CMK (cell line): ENCODE measurements around the gene DPYSL5.

Experiments used
- DNase-seq: peaks from one replicate; pipeline ENCODE4 v3.0.0-alpha.2; 2010; ENCODE audit warnings: low read depth

The DPYSL5 gene

DNA sequence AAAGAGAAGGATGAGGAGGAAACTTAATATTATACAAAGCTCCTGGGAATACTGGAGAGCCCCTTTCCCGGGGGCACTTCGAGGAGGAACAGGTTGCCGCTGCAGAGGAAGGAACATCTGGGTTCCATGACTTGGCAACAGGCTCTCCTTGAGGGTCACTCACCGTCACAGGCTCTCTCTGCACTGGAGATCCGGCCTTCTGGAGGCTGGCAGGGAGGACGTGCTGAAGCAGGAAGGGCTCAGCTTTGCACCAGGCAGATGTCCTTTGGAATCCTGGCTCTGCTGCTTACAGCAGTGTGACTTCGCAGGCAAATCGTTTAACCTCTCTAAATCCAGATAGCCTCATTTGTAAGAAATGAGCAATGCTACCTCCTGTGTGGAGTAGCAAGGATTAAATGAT is 2.9 kb upstream of the DPYSL5 start:
- DNase-seq: no peak

- DNase-seq: peak; percentile 41
Measured at GRCh38 chr2:26846334-26847306, 1.3 kb upstream of the DPYSL5 start.

- DNase-seq: no peak
Measured at GRCh38 chr2:26847307-26847654, 651 bp upstream of the DPYSL5 start.

- DNase-seq: no peak
Measured at GRCh38 chr2:26848336-26849055, 564 bp downstream of the DPYSL5 start.

GRCh38 chr2:26849056-26849999 is 1.4 kb downstream of the DPYSL5 start:
- no peak for DNase-seq

- DNase-seq: no peak
Measured at GRCh38 chr2:26850000-26850431, 2.1 kb downstream of the DPYSL5 start.

- no peak for DNase-seq
Measured at GRCh38 chr2:26850505-26850904, 2.6 kb downstream of the DPYSL5 start.

DNA sequence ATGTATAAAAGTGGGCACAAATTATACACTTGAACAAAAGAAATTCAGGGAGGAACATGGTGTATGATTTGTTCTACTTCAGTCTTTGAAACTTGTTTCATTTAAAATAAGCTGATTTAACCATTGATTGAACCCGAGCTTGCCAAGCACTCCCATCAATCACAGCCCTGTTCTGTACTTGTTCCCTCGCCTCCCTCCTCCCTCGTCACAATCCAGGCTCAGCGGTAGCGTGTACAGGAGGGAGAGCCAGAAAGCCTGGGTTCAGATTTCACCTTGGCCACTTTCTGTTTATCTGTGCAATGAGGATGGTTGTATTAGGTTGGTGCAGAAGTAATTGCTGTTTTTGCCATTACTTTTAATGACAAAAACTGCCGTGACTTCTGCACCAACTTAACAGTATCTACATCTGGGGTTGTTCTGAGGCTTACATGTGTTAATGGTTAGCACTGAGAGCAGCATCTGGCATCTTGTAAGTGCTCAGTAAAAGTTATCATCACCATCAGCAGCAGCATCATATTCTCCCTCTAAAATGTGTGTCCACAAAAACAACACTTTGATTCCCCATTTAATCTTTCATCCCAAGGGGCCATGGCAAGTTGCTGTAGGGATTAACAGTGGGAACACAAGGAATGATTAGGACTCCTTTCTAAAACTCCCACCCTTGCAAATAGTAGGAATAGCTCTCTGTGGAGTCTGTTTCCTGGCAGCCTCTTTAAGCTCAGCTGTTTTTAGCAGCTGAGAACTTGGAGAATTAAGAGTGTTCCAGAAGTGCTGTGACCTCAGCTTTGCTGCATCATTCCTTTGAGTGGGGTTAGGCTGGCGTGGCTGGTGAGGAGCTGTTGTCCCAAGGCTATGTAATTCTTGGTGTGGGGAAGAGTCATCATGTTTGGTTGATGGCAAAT is 4.7 kb downstream of the DPYSL5 start:
- no peak for DNase-seq

DNA sequence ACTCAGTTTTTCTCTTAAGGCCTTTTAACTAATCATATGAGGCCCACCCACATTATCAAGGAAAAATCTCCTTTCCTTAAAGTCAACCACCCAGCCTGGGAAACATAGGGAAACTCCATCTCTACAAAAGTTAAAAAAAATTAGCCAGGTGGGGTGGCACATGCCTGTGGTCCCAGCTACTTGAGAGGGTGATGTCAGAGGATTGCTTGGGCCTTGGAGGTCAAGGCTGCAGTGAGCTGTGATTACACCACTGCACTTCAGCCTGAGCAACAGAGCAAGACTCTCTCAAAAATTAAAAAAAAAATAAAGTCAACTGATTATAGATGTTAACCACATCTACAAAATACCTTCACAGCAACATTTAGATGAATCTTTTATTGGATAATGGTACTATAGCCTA is 5.8 kb downstream of the DPYSL5 start:
- no peak for DNase-seq

DNA sequence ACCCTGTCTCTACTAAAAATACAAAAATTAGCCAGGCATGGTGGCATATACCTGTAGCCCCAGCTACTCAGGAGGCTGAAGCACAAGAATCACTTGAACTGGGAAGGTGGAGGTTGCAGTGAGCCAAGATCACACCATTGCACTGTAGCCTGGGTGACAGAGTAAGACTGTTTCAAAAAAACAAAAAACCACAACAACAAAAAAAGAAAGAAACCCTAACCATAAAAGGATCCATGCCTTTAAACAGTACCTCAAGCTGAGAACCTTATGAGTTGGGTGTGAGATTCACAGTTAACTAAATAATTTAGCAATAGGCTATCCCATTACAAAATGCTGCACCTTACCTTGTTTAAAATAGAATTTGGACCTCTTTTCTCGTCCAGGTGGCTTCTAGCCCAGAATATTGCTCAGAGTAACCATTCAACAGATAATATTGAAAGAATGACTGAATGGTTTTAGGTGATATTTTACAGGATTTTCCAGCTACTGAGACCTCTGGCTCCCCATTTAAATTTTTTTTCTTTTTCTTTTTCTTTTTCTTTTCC is 6.4 kb downstream of the DPYSL5 start:
- DNase-seq: no peak

DNA sequence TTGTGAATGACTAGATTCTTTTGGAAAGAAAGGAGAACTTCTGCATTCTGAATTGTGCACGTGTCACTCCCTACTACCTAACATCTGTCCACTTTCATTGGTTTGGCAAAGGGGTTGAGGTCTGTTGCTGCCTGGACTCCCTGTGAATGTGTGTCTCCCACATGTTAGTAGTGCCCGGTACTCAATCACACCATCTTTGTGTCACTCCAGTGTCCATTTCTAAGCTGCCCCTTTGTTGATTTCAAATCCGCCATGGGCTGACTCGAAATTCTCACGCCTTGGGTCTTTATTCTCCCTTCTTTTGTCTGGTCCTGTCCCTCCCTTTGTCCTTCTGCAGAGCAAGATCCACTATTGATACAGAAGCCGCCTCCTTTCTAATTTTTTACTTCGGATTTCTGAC is 7.5 kb downstream of the DPYSL5 start:
- DNase-seq: no peak

DNA sequence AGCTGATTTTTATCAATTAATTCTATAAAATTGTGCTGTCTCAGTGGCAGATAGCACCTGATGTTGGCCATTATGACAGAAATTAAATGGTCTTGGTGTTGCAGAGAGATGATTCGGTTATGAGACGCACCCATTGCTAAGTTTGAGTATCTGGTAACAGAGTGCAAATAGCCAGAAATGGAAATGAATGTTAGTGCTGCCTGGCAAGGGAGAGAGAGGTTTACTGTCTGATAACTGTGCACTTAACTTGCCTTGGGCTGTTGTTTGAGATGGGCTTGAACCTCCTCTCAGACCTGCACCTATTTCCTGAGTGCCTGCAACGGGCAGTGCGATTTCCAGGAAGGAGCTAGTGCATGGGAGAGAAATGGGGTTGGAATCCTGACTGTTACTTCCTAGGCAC is 11.7 kb downstream of the DPYSL5 start:
- DNase-seq: no peak

- no peak for DNase-seq
Measured at GRCh38 chr2:26860211-26860850, 12.4 kb downstream of the DPYSL5 start.

DNA sequence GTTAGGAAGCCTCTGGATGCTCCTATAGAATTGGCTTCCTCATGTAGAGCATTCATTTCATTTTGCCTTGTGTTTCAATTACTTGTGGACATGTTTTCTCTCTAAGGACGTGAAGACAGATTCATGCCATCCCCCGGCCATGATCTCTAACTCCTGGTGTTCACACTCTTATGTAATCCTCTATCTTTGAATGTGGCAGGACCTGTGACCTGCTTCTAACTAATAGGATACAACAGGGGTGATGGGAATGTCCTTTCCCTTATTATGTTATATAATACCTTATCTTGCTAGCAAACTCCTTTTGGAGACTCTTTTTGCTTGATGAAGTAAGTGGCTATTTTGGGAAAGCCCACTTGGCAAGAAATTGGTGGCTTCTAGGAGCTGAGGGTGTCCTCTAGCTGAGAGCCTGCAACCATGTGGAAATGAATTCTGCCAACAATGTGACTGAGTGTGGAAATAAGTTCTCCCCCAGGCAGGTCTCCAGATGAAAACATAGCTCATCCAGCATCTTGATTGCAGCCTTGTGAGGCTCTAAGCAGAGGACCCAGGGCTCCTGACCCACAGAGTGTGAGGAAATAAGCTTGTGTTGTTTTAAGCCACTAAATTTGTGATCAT is 13.8 kb downstream of the DPYSL5 start:
- no peak for DNase-seq

DNA sequence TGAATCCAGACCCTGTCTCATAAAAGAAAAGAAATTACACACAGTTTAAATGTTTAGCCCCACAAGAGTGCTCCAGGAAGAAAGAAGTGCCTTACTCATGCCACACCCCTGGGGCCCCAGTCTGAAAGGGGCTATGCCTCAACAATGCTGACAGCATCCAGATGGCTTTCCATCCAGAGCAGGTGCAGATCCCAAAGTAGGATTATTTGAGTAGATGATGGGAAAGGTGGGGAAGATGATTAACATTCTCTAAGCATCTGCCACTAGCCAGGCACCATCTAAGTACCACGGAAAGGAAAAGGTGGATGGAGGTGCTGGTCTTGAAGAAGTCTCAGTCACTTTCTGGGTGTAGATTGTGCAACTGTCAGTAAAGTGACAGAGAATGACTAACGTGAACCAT is 16.3 kb downstream of the DPYSL5 start:
- no peak for DNase-seq

- DNase-seq: no peak
Measured at GRCh38 chr2:26864646-26865045, 16.7 kb downstream of the DPYSL5 start.

- DNase-seq: no peak
Measured at GRCh38 chr2:26870585-26871095, 22.7 kb downstream of the DPYSL5 start.

DNA sequence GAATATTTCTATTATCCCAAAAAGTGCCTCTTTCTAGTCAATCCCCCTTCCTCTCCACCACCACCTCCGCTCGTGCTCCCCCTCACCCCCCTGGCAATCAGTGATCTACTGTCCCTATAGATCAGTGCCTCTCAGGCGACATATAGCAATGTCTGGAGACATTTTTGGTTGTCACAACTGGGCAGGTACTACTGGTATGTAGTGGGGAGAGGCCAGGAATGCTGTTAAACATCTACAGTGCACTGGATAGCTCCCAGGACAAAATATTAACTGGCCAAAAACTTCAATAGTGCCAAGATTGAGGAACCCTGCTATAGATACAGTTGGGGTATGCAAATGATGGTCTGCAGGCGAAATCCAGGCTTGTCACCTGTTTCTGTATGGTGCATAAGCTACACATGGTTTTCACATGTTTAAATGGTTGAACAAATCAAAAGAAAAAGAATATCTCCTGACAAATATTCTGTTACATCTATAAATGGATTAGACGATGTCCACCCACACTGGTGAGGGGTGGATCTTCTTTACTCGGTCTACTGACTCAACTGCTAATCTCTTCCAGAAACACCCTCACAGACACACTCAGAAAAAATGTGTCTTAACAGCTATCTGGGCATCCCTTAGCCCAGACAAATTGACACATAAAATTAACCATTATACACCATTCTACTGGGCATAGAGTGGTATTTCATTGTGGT is 25.5 kb downstream of the DPYSL5 start:
- DNase-seq: no peak

DNA sequence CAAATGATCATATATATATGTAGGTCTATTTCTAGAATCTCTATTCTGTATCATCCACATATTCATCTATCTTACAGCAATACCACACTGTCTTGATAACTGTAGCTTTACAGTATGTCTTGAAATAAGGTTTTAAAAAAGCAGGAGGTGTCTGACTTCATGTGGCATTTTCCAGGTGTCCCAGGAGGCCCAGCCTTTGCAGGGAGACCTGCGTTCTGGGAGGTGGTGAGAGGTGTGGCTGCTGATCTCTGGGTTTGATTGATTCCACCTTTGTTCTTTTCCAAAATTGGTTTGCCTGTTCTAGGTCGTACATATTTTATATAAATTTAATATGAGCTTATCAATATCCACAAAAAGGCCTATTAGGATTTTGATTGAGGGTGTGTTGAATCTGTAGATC is 26.6 kb downstream of the DPYSL5 start:
- no peak for DNase-seq
